ENCODE measurements around the gene ADAM19.

Gene ADAM19

GRCh38 chr5:157610990-157611389, 35.4 kb upstream of the ADAM19 start:
- no peak for TF ChIP-seq Cebpa-rat (IDR thresholded peaks at IDR 0.05)
- no peaks in the 10 kb centered on the region for H3K27me3 ChIP-seq
- H3K9me3 ChIP-seq = peaks cover 18% of the 10 kb centered on the region
- no peak overlapping the region for H3K4me2 ChIP-seq
- peaks cover 35% of the 10 kb centered on the region for H3K4me1 ChIP-seq
- H3K27ac ChIP-seq = no peak overlapping the region
- H4K20me1 ChIP-seq = no peaks in the 10 kb centered on the region
- H3K36me3 ChIP-seq = no peaks in the 10 kb centered on the region
- H3K9ac ChIP-seq = no peak overlapping the region
- H3K4me3 ChIP-seq = no peak overlapping the region

- peak overlapping the region; percentile 69 for H3K4me2 ChIP-seq
- peak overlapping the region; percentile 85 for H3K27ac ChIP-seq
- H3K9ac ChIP-seq = no peak overlapping the region
Observed at GRCh38 chr5:157608972-157609565, 33.5 kb upstream of the ADAM19 start.

DNA sequence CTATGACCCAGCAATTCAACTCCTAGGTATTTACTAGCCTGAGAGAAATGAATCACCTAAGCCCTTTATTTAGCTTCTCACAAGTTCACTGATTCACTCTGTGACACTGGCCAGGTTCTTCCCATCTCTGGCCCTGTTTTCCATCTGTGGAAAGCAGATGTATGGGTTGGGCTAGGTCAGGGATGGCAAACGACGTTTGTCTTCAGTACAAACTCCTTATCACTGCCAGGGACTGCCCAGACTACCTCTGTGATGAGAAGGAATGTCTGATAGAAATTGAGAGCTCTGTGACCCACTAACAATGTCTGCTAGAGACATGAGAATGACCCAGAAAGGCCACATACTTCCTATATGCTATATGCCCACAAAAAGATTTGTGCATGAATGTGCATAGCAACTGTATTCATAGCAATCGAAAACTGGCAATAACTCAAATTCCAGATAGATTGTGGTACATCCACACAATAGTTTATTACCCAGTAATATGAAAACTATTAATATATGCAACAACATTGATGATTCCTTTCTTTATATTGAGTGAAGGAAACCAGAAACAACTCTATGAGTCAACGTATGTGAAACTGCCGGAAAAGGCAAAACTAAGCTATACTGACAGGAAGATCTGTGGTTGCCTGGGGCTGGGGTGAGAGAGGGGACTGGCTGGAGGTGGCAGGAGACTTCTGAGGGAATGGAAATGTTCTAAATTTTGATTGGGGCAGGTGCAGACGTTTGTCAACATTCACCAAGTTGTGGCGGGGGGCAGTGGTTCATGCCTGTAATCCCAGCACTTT, 32.0 kb upstream of the ADAM19 start:
- peak overlapping the region; percentile 56; the same call in 1 of the 2 replicates for H3K9ac ChIP-seq
- peaks cover 18% of the 10 kb centered on the region for H3K9me3 ChIP-seq
- H3K27me3 ChIP-seq = no peaks in the 10 kb centered on the region
- H3K36me3 ChIP-seq = no peaks in the 10 kb centered on the region
- peaks cover 63% of the 10 kb centered on the region for H3K4me1 ChIP-seq
- no peaks in the 10 kb centered on the region for H4K20me1 ChIP-seq
- H3K4me2 ChIP-seq = peak overlapping the region; percentile 69
- no peak for TF ChIP-seq Cebpa-rat (IDR thresholded peaks at IDR 0.05)
- no peak overlapping the region for H3K4me3 ChIP-seq
- peak overlapping the region; percentile 85 for H3K27ac ChIP-seq

More at GRCh38 chr5:157608972-157609565, 33.5 kb upstream of the ADAM19 start:
- H3K36me3 ChIP-seq = no peaks in the 10 kb centered on the region
- H4K20me1 ChIP-seq = no peaks in the 10 kb centered on the region
- TF ChIP-seq Cebpa-rat (IDR thresholded peaks at IDR 0.05) = no peak
- H3K4me3 ChIP-seq = no peak overlapping the region; the same call in 1 of the 2 replicates
- H3K9me3 ChIP-seq = peaks cover 18% of the 10 kb centered on the region
- peaks cover 48% of the 10 kb centered on the region for H3K4me1 ChIP-seq
- no peaks in the 10 kb centered on the region for H3K27me3 ChIP-seq

- Histone ChIP-seq H3K4me2 (no peak overlapping the region), H3K4me3 (no peak overlapping the region), H3K36me3 (no peaks in the 10 kb centered on the region), H3K9ac (no peak overlapping the region), H3K4me1 (peaks cover 71% of the 10 kb centered on the region), H3K27ac (no peak overlapping the region), H3K9me3 (peaks cover 18% of the 10 kb centered on the region), H3K27me3 (no peaks in the 10 kb centered on the region), H4K20me1 (no peaks in the 10 kb centered on the region)
- no peak for TF ChIP-seq Cebpa-rat (IDR thresholded peaks at IDR 0.05)
Observed at GRCh38 chr5:157606046-157606445, 30.5 kb upstream of the ADAM19 start.

GRCh38 chr5:157603333-157604190, 28.0 kb upstream of the ADAM19 start:
- H3K9ac ChIP-seq = no peak overlapping the region
- H3K9me3 ChIP-seq = peaks cover 2% of the 10 kb centered on the region; the same call in 1 of the 2 replicates
- H3K4me2 ChIP-seq = peak overlapping the region; percentile 76
- H4K20me1 ChIP-seq = no peaks in the 10 kb centered on the region
- H3K4me3 ChIP-seq = no peak overlapping the region
- no peaks in the 10 kb centered on the region for H3K27me3 ChIP-seq
- TF ChIP-seq Cebpa-rat (IDR thresholded peaks at IDR 0.05) = no peak
- H3K4me1 ChIP-seq = peaks cover 69% of the 10 kb centered on the region
- no peaks in the 10 kb centered on the region for H3K36me3 ChIP-seq
- 0 out of 2 replicates have a peak overlapping the region, but pooled peaks have one; percentile 26 for H3K27ac ChIP-seq

- H3K4me1 ChIP-seq = peaks cover 69% of the 10 kb centered on the region
- H4K20me1 ChIP-seq = no peaks in the 10 kb centered on the region
- H3K4me2 ChIP-seq = peak overlapping the region; percentile 76
- no peaks in the 10 kb centered on the region for H3K27me3 ChIP-seq
- H3K9me3 ChIP-seq = no peaks in the 10 kb centered on the region
- H3K4me3 ChIP-seq = no peak overlapping the region
- no peaks in the 10 kb centered on the region for H3K36me3 ChIP-seq
- H3K27ac ChIP-seq = peak overlapping the region; percentile 34
- no peak for TF ChIP-seq Cebpa-rat (IDR thresholded peaks at IDR 0.05)
- H3K9ac ChIP-seq = no peak overlapping the region; the same call in 1 of the 2 replicates
Observed at GRCh38 chr5:157602505-157602904, 26.9 kb upstream of the ADAM19 start.

GRCh38 chr5:157600252-157600651, 24.7 kb upstream of the ADAM19 start:
- TF ChIP-seq Cebpa-rat (IDR thresholded peaks at IDR 0.05) = no peak
- Histone ChIP-seq H4K20me1 (no peaks in the 10 kb centered on the region), H3K36me3 (no peaks in the 10 kb centered on the region), H3K4me1 (peaks cover 73% of the 10 kb centered on the region), H3K27me3 (no peaks in the 10 kb centered on the region), H3K9me3 (no peaks in the 10 kb centered on the region), H3K9ac (no peak overlapping the region), H3K4me2 (no peak overlapping the region), H3K27ac (no peak overlapping the region), H3K4me3 (no peak overlapping the region)

DNA sequence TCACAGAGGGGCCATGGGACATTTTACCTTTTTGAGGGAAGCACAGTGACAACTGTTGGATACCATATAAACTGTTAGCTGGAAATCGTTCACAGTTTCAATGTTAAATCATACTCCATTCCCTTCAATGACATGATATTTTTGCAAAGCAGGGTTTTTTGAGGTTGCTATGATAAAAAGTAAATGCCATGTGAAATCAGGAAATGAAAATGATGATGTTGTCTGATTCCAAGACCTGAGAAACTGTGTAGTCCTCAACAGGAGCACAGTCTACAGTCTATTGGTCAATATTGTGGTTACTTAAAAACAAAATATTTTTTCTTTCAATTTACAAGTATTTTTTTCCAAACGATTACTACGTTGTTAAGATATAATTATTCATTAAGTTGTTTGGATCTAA, 24.0 kb upstream of the ADAM19 start:
- H4K20me1 ChIP-seq = no peaks in the 10 kb centered on the region
- H3K9me3 ChIP-seq = no peaks in the 10 kb centered on the region
- H3K27ac ChIP-seq = no peak overlapping the region
- H3K4me1 ChIP-seq = peaks cover 74% of the 10 kb centered on the region
- no peaks in the 10 kb centered on the region for H3K36me3 ChIP-seq
- no peak overlapping the region for H3K4me2 ChIP-seq
- no peaks in the 10 kb centered on the region for H3K27me3 ChIP-seq
- no peak for TF ChIP-seq Cebpa-rat (IDR thresholded peaks at IDR 0.05)
- no peak overlapping the region for H3K4me3 ChIP-seq
- no peak overlapping the region for H3K9ac ChIP-seq

GRCh38 chr5:157598350-157598936, 22.9 kb upstream of the ADAM19 start:
- TF ChIP-seq Cebpa-rat (IDR thresholded peaks at IDR 0.05) = no peak
- H3K4me1 ChIP-seq = peaks cover 74% of the 10 kb centered on the region
- no peak overlapping the region for H3K4me2 ChIP-seq
- H3K9me3 ChIP-seq = no peaks in the 10 kb centered on the region
- no peak overlapping the region for H3K4me3 ChIP-seq
- no peaks in the 10 kb centered on the region for H4K20me1 ChIP-seq
- H3K27me3 ChIP-seq = no peaks in the 10 kb centered on the region
- no peaks in the 10 kb centered on the region for H3K36me3 ChIP-seq
- H3K27ac ChIP-seq = no peak overlapping the region
- H3K9ac ChIP-seq = no peak overlapping the region
